T-helper 22 cell (primary cell): ENCODE data around the gene ELOB.

Experiments used
- DNase-seq: peaks from one replicate; pipeline ENCODE4 v3.0.0-alpha.2; 2020; ENCODE audit warnings: low read depth

The ELOB gene

DNA sequence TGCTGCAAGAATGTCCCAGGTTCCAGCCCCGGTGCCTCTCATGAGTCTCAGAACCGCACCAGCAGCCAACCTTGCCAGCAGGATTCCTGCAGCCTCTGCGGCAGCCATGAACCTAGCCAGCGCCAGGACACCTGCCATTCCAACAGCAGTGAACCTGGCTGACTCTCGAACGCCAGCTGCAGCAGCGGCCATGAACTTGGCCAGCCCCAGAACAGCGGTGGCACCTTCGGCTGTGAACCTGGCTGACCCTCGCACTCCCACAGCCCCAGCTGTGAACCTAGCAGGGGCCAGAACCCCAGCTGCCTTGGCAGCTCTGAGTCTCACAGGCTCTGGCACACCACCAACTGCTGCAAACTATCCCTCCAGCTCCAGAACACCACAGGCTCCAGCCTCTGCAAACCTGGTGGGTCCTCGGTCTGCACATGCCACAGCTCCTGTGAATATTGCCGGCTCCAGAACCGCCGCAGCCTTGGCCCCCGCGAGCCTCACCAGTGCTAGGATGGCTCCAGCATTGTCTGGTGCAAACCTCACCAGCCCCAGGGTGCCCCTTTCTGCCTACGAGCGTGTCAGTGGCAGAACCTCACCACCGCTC, 9.8 kb downstream of the ELOB start:
- DNase-seq = no peak

DNA sequence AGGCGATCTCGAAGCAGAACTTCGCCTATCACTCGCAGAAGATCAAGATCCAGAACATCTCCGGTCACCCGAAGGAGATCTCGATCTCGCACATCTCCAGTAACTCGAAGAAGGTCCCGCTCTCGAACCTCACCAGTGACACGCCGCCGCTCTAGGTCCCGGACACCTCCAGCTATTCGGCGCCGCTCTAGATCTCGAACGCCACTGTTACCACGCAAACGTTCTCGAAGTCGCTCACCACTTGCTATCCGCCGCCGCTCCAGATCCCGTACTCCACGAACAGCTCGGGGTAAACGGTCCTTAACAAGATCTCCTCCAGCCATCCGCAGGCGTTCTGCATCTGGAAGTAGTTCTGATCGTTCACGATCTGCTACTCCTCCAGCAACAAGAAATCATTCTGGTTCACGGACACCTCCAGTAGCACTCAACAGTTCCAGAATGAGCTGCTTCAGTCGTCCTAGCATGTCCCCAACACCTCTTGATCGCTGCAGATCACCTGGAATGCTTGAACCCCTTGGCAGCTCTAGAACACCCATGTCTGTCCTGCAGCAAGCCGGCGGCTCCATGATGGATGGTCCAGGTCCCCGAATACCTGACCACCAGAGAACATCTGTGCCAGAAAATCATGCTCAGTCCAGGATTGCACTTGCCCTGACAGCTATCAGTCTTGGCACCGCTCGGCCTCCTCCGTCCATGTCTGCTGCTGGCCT, 10.5 kb downstream of the ELOB start:
- DNase-seq = no peak

DNA sequence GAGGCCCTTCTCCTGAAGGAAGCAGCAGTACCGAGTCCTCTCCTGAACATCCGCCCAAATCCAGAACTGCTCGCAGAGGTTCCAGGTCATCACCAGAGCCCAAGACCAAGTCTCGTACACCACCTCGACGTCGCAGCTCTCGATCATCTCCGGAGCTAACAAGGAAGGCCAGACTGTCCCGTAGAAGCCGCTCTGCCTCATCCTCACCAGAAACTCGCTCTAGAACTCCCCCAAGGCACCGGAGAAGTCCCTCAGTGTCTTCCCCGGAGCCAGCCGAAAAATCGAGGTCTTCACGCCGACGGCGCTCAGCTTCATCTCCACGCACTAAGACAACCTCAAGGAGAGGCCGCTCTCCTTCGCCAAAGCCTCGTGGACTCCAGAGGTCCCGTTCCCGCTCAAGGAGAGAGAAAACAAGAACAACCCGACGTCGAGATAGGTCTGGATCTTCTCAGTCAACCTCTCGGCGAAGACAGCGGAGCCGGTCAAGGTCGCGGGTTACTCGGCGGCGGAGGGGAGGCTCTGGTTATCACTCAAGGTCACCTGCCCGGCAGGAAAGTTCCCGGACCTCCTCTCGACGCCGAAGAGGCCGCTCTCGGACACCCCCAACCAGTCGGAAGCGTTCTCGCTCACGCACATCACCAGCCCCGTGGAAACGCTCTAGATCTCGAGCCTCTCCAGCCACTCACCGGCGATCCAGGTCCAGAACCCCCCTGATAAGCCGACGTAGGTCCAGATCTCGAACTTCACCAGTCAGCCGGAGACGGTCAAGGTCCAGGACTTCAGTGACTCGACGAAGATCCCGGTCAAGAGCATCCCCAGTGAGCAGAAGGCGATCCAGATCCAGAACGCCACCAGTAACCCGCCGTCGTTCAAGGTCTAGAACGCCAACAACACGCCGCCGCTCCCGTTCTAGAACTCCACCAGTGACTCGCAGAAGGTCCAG, 11.3 kb downstream of the ELOB start:
- DNase-seq = no peak

DNA sequence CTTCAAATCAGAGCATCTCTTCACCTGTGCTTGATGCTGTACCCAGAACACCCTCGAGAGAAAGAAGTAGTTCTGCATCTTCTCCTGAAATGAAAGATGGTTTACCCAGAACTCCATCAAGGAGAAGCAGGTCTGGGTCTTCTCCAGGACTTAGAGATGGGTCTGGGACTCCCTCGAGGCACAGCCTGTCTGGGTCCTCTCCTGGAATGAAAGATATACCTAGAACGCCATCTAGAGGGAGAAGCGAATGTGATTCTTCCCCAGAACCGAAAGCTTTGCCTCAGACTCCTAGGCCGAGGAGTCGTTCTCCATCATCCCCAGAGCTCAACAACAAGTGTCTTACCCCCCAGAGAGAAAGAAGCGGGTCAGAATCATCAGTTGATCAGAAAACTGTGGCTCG, 12.4 kb downstream of the ELOB start:
- DNase-seq = no peak

DNA sequence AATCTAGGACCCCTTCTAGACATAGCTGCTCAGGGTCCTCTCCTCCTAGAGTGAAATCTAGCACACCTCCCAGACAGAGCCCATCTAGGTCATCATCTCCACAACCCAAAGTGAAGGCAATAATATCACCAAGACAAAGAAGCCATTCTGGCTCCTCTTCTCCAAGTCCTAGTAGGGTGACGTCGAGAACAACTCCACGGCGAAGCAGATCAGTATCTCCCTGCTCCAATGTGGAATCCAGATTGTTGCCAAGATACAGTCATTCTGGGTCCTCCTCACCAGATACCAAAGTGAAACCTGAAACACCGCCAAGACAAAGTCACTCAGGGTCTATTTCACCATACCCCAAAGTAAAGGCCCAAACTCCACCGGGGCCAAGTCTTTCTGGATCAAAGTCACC, 13.9 kb downstream of the ELOB start:
- no peak for DNase-seq

DNA sequence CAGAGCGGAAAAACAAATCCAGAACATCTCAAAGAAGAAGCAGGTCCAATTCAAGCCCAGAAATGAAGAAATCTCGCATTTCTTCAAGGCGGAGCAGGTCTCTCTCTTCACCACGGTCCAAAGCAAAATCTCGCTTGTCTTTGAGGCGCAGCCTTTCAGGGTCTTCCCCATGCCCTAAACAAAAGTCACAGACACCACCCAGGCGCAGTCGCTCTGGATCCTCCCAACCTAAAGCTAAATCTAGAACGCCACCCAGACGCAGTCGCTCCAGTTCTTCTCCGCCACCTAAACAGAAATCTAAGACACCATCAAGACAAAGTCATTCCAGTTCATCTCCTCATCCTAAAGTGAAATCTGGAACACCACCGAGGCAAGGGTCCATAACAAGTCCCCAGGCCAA, 14.4 kb downstream of the ELOB start:
- DNase-seq = no peak

DNA sequence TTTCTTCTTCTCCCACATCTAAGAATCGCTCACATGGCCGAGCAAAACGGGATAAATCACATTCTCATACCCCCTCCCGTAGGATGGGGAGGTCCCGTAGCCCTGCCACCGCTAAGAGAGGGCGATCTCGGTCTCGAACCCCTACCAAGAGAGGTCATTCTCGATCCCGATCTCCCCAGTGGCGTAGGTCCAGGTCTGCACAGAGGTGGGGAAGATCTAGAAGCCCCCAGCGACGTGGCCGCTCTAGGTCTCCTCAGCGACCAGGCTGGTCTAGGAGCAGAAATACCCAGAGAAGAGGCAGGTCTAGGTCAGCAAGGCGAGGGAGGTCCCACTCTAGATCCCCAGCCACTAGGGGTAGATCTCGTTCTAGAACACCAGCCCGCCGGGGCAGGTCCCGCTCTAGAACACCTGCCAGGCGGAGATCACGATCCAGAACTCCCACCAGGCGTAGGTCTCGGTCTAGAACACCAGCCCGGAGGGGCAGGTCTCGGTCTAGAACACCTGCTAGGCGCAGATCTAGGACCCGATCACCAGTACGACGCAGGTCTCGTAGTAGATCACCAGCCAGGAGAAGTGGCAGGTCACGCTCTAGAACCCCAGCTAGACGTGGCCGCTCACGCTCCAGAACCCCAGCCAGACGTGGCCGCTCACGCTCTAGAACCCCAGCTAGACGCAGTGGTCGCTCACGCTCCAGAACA, 15.0 kb downstream of the ELOB start:
- DNase-seq = no peak

DNA sequence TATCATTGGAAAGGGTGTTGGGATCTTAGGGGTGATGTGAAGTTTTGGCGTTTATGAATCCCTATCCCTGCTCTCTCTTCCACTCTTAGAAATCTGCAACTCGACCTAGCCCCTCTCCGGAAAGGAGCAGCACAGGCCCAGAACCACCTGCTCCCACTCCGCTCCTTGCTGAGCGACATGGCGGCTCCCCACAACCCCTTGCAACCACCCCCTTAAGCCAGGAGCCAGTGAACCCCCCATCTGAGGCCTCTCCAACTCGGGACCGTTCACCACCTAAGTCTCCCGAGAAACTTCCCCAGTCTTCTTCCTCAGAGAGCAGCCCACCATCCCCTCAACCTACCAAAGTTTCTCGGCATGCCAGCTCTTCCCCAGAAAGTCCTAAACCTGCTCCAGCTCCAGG, 15.6 kb downstream of the ELOB start:
- DNase-seq = no peak

DNA sequence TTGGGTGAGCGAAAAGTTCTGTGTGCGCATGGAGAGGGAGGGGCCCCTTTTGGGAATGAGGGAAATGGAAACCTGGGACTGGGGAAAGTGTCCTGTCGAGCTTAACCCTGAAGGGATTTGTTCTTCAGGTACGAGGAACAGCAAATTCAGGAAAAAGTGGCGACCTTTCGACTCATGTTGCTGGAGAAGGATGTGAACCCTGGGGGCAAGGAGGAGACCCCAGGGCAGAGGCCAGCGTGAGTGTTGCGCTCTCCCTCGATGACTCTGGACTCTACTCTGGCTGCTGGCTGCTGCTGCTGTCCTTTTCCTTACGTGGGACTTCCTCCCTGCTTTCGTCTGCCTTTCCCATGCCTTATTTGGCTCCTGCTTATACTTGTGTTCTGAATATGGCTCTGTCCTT, 19.7 kb downstream of the ELOB start:
- DNase-seq = no peak

DNA sequence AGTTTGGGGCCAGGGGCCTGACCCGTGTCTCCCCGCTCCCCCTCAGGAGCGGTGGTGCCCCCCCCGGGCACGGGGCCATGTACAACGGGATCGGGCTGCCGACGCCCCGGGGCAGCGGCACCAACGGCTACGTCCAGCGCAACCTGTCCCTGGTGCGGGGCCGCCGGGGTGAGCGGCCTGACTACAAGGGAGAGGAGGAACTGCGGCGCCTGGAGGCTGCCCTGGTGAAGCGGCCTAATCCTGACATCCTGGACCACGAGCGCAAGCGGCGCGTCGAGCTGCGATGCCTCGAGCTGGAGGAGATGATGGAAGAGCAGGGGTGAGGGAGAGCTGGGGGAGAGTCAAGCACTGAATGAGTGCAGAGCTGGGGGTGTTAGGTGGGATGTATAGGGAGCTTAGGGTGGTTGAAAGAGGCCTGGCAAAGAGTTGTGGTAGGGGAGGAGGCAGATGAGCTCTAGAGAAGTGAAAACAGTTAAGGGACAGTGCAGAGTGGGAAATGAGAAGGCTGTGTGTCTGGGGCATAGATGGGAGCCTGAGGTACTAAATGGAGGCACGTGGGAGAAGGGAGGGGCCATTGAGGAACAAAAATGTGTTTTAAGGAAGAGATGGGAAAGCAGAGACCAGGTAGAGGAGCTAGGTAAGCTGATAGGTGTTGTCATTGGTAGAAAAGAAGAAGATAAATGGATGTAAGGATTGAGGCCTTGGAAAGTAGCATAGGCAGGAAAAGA, 20.6 kb downstream of the ELOB start:
- no peak for DNase-seq

DNA sequence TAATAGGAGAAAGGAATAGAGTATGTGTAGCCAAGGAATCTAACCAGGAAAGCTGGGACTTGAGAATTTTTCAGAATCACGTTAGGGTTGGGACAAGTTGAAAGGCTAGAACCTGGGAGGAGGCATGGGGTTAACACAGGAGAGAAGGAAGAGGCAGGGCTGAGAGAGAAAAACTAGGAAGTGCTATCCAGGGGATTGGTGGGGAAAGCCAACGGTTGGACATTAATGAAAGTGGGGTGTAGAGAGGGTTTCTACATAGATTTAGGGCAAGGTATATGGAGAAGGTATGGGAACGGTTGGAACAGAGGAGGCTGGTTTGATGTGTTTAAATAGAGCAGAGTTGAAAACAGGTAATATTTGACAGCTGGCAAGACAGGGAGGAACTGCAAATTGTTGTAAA, 21.9 kb downstream of the ELOB start:
- no peak for DNase-seq

DNA sequence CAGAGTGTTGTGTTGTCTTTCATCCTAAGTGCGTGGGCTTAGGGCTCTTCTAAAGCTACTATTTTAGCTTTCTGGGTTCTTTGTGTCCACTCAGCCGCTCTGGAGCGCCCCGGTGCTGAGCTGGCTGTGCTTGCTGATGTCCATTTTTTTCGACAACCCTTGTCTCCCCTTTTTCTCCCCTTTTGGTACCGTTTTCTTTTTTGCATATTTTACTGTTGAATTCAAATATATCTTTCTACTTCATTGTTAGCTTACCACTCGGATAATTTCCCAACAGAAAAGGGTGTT, 23.4 kb downstream of the ELOB start:
- DNase-seq = no peak

DNA sequence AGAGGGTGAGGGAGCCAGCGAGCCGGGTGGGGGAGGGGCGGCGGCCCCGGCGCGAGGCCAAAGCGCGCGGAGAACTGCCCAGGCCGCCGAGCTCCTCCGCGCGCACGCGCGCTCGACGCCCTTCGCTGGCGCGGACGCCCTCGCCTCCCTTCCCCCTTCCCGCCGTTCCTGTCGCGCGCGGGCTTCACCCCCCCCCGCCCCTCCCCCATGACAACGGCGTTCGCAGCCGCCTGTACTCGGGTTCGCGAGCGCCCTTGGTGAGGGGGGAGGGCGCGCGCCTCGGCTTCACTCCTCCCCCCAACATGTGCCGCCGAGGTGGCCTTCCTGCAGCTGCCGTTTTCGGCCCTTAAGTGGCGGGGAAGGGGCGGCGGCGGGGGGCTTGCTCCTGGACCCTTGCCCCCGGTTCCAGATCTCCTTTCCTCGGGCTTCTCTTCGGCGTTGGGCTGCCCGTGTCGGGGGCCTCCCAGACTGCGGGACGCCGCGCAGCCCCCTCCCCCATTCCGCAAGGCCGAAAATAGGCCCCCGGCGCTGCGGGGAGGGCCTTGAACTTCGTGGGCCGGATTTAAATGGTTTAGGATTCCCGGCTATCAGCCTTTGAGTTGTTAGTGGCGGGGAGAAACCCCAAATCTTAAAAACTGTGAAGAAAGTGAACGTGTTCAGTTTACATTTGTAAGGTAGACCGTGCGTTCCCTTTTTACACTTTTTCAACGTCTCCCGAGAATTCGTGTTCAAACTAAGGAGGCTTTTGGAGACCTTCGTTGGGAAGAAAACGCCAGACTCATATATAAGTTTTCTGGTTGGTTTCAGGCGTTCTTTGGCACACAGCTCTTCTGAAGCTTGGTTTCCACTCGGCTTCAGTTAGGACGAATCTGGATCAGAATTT, 24.0 kb downstream of the ELOB start:
- DNase-seq = peak; percentile 43

DNA sequence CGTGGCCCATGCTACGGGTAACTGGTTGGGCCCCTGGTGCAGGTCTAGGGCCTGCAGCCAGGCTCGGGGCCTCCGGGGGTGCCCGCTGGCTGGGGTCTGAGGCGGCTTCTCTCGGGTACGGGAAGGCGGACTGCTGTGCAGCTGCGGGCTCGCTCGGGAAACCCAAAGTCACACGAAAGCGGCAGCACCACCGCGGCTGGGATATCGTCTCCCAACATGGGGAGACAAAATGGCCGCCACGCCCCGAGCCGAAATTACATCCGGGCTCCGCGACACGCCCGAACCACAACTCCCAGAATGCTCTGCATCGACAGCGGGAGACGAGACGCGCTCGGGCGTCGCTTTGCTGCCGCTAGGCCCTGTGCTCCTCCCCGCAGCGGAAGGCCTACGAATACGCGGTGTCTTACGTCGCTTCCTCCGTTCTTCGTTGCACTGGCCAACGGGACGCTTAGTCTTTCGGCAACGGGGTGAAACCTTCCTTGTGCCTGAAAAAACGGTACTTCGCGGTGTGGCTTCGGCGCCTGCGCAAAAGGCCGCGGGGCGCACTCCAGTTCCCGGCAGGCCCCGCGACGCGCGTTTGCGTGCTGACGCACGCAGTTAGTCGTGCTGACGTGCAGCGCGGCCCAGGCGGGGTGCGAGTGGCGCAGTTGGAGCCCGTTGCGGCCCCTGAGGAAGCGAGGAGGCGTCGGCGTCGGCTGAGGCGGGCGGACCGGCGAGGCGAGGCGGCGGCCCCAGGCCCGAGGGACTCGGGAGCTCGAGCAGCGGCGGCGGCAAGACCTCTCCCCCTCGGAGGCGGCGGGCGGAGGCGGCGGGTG, 24.8 kb downstream of the ELOB start, which contains the start of gene SRRM2:
Gene SRRM2 (plus strand): TSS at position 604 of the 815 bp plus-strand sequence. CDS start 3,727 bp downstream, outside the sequence.
- peak; percentile 86 for DNase-seq

DNA sequence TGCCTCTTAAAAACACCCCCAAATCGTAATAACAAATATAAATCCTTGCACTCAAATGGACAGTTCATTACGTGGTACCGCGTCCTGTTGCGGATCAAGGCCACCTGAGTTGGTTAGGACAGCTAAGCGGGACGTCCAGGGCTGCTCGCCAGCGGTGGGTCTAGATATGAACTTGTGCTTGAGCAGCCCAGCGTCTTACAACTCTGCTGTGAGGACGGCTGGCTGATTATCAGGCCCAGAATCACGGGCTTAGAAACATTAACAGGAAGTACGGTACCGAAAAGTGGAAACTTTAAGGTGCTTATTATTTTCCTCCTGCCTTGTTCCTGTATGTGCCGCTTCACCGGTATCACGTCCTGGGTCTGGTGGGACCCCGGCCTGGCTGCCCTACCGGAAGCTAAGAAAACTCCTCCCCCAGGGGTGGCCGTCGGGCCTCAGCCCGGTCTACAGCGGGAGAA, 25.5 kb downstream of the ELOB start:
- no peak for DNase-seq

DNA sequence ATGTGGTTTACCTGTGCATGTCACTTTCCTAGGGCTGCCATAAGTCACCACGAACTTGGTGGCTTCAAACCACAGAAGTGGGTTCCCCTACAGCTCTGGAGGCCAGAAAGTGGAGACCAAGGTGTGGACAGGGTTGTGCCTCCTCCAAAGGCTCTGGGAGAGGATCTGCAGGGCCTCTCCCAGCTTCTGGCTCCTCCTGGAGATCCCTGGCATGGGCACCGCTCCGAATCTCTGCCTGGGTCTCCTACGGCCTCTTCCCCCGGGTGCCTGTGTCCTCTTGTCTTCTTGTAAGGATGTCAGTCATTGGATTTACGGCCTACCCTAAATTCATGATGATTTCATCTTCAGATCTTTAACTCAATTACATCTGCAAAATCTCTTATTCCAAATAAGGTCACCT, 27.1 kb downstream of the ELOB start:
- no peak for DNase-seq

DNA sequence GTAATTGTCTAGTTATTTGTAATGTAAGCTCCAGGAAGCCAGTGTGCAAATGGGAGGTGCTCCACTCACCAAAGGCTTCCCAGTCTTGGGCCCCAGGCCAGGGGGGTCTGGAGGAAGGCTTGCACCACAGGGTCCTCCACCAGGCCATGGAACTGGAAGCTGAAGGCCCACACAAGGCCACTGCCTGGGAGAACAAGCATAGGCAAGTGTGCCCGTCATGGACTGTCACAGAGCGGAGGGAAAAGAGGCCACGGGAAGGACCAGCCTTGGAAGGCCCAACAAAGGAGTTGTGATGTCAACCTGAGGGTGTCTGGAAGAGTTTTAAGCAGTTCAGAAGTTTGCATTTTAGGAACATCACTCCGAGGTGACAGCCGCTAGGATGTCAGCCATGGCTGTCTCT, 27.6 kb downstream of the ELOB start:
- no peak for DNase-seq

DNA sequence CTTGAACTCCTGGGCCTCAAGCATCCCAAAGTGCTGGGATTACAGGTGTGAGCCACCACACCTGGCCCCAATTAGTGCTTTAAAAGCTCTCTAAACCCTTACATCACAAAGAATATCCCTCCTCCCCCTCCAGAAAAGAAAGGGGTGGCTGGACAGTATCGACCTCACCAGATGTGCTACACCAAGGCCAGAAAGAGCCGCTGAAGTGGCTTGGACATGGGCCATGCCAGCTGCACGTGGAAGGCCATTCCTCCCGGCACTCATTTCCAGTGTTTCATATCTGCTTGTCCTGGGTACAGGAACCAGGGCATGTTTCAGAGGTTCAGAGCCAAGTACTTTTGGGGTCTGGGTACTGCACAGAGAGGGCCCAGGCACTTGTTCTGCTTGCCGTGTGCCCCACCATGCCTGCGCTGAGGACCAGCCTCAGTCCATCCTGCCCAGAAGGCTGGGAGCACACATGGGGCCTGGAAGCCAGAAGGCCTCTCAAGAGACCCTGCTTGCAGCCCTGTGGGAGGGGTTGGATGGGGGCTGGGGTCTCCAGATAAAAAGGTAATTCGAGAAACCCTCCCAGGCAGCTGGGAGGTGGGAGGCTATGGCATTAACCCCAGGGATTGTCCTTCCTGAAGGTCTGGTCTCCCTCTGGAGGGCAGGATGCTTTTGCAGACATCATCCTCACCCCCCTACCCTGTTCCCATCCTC, 28.2 kb downstream of the ELOB start:
- no peak for DNase-seq

DNA sequence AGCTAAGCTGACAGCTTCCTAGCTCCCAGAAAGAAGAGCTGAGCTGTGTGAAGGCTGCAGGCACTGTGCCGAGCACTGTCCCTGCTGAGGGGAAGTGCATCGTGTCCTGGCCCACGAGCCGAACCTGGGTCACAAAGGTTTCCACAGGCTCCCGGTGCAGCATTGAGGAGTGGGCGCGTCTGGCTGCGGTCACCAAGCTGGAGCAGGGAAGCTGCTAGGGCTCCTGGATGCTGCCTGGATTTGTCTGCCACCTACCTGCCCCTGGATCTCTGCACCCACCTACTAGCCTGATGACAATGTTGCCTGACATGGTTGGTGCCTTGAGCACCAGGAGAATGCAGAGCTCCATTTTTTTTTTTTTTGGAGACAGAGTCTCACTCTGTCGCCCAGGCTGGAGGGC, 31.1 kb downstream of the ELOB start:
- no peak for DNase-seq
